GM12892 (cell line): ENCODE results near the gene CTNND2.

Source experiments
- POLR2A ChIP-seq: IDR thresholded peaks from 2 replicates; pipeline ENCODE4 v1.6.1; 2011; ENCODE audit warnings: low read depth, low read length, control low read depth
- POLR2AphosphoS5 ChIP-seq: IDR thresholded peaks from 2 replicates; pipeline ENCODE4 v1.6.1; 2011; ENCODE audit warnings: low read depth, low read length, control low read depth

GRCh38 chr5:10990634-10991033, 913.6 kb downstream of the CTNND2 start:
- TF ChIP-seq POLR2AphosphoS5 (no peak), POLR2A (no peak)
